ENCODE data around the gene CDK6. TPM values are rescaled to one million over a fixed set of nuclear protein-coding genes. Genes with fewer than 3 reads are reported as not detected.

CDK6 gene
- total RNA-seq, 1 donor from 2014 or later: 6.0 TPM

DNA sequence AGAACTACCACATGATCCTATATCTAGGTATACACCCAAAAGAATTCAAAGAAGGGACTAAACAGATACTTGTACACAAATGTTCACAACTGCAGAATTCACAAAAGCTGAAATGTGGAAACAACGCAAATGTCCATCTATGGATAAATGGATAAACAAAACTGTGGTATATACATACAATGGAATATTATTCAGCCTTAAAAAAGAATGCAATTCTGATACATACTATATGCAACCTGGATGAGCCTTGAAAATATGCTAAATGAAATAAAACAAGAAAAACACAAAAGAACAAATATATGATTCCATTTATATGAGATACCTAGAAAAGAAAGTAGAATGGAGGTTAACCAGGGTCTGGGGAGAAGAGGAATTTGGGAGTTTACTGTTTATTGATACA, 253.4 kb downstream of the CDK6 start:
- H3F3A ChIP-seq (ENCODE audit: low read depth): peaks cover under 1% of the 10 kb centered on the region
- Mint-ChIP-seq H3K36me3 (peaks cover 25% of the 10 kb centered on the region), H3K9me3 (peaks cover 6% of the 10 kb centered on the region), H3K4me1 (peaks cover 3% of the 10 kb centered on the region), H3K27me3 (ENCODE audit: insufficient read depth, low read depth) (no peaks in the 10 kb centered on the region), H3K27ac (no peak overlapping the region), H3K4me3 (no peak overlapping the region)
- H3K9ac ChIP-seq: no peak overlapping the region
- TF ChIP-seq, protein P1, sequence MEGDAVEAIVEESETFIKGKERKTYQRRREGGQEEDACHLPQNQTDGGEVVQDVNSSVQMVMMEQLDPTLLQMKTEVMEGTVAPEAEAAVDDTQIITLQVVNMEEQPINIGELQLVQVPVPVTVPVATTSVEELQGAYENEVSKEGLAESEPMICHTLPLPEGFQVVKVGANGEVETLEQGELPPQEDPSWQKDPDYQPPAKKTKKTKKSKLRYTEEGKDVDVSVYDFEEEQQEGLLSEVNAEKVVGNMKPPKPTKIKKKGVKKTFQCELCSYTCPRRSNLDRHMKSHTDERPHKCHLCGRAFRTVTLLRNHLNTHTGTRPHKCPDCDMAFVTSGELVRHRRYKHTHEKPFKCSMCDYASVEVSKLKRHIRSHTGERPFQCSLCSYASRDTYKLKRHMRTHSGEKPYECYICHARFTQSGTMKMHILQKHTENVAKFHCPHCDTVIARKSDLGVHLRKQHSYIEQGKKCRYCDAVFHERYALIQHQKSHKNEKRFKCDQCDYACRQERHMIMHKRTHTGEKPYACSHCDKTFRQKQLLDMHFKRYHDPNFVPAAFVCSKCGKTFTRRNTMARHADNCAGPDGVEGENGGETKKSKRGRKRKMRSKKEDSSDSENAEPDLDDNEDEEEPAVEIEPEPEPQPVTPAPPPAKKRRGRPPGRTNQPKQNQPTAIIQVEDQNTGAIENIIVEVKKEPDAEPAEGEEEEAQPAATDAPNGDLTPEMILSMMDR (IDR thresholded peaks at IDR 0.05): no peak
- no peak for TF ChIP-seq EZH2phosphoT487 (IDR thresholded peaks at IDR 0.05)
- TF ChIP-seq EZH2 (IDR thresholded peaks at IDR 0.05): no peak
- H3K4me3 ChIP-seq: no peak overlapping the region
- DNase-seq (ENCODE audit: low spot score): no peak
- no peaks in the 10 kb centered on the region for H3K9me3 ChIP-seq (ENCODE audit: low read depth)
- H3K27me3 ChIP-seq: no peaks in the 10 kb centered on the region
- peaks cover 65% of the 10 kb centered on the region for H4K20me1 ChIP-seq (ENCODE audit: low read depth)
- H3K27ac ChIP-seq: no peak overlapping the region
- peaks cover 88% of the 10 kb centered on the region for H3K79me2 ChIP-seq (ENCODE audit: low read depth)
- no peaks in the 10 kb centered on the region for H3K4me1 ChIP-seq
- H3K36me3 ChIP-seq: peaks cover 17% of the 10 kb centered on the region
- no peak overlapping the region for H2AFZ ChIP-seq (replicated peaks)
- no peak overlapping the region for H3K4me2 ChIP-seq

DNA sequence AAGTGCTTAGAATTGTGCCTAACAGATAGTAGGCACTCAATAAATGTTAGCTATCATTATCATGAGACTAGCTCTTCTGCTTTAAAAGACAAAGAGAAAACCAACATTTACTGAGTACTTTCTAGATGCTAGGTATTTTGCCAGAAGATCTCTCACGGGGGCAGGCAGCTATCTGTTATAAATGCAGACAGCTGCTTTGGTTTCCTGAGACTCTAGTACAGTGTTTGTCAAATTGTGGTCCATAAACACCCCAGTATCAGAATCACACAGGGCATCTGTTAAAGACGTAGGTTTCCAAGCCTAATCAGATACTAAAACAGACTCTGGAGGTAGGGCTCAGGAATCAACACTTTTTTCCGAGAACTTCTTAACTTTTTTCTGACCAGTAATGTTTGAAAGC, 260.1 kb downstream of the CDK6 start:
- Mint-ChIP-seq H3K4me1 (no peaks in the 10 kb centered on the region), H3K4me3 (no peak overlapping the region), H3K9me3 (no peaks in the 10 kb centered on the region), H3K27ac (no peak overlapping the region), H3K36me3 (peaks cover 28% of the 10 kb centered on the region), H3K27me3 (ENCODE audit: insufficient read depth, low read depth) (no peaks in the 10 kb centered on the region)
- Histone ChIP-seq H3K4me3 (no peak overlapping the region), H3K36me3 (peaks cover 58% of the 10 kb centered on the region), H2AFZ (replicated peaks) (no peak overlapping the region), H3K4me1 (no peaks in the 10 kb centered on the region), H3K9me3 (ENCODE audit: low read depth) (no peaks in the 10 kb centered on the region), H3F3A (ENCODE audit: low read depth) (peaks cover 21% of the 10 kb centered on the region), H3K4me2 (no peak overlapping the region), H4K20me1 (ENCODE audit: low read depth) (peaks cover 15% of the 10 kb centered on the region), H3K79me2 (ENCODE audit: low read depth) (peaks cover 22% of the 10 kb centered on the region), H3K27me3 (no peaks in the 10 kb centered on the region), H3K27ac (no peak overlapping the region), H3K9ac (no peak overlapping the region)
- no peak for DNase-seq (ENCODE audit: low spot score)
- TF ChIP-seq, protein P1 (IDR thresholded peaks at IDR 0.05): no peak
- TF ChIP-seq EZH2phosphoT487 (IDR thresholded peaks at IDR 0.05): no peak
- no peak for TF ChIP-seq EZH2 (IDR thresholded peaks at IDR 0.05)

DNA sequence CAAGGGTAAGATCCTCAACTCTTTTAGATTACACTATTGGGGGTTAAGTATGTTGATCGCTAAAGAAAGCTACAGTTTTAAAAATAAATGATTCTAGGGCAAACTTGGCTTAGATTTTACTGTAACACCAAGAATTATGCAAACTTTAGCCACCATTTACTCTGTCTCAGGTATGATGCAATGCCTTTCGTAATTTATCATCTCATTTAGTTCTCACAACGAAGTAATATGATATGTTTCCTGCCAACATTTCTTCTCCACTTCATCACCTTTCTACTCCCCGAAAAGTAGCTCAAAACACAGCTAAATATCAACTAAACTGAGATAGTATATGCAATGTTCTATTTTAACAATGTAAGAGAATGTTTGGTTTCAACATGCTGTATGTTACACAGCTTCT, 267.2 kb downstream of the CDK6 start:
- no peaks in the 10 kb centered on the region for H4K20me1 ChIP-seq (ENCODE audit: low read depth)
- no peak overlapping the region for H3K9ac ChIP-seq
- no peak overlapping the region for H2AFZ ChIP-seq (replicated peaks)
- H3K79me2 ChIP-seq (ENCODE audit: low read depth): no peaks in the 10 kb centered on the region
- H3K4me1 ChIP-seq: no peaks in the 10 kb centered on the region
- no peaks in the 10 kb centered on the region for H3K9me3 ChIP-seq (ENCODE audit: low read depth)
- H3K4me2 ChIP-seq: no peak overlapping the region
- DNase-seq (ENCODE audit: low spot score): no peak
- peaks cover 28% of the 10 kb centered on the region for H3K36me3 ChIP-seq
- TF ChIP-seq EZH2 (IDR thresholded peaks at IDR 0.05): no peak
- TF ChIP-seq EZH2phosphoT487 (IDR thresholded peaks at IDR 0.05): no peak
- TF ChIP-seq, protein P1 (IDR thresholded peaks at IDR 0.05): no peak
- no peaks in the 10 kb centered on the region for H3K27me3 ChIP-seq
- peaks cover 4% of the 10 kb centered on the region for H3F3A ChIP-seq (ENCODE audit: low read depth)
- Mint-ChIP-seq H3K4me3 (no peak overlapping the region), H3K36me3 (peaks cover 18% of the 10 kb centered on the region), H3K9me3 (no peaks in the 10 kb centered on the region), H3K27me3 (ENCODE audit: insufficient read depth, low read depth) (no peaks in the 10 kb centered on the region), H3K4me1 (no peaks in the 10 kb centered on the region), H3K27ac (no peak overlapping the region)
- no peak overlapping the region for H3K4me3 ChIP-seq
- no peak overlapping the region for H3K27ac ChIP-seq

All from neural progenitor cell (in vitro differentiated cells).